Measurements from ENCODE around the gene CCDC88B. TPM values are rescaled to one million over a fixed set of nuclear protein-coding genes. Genes with fewer than 3 reads are reported as not detected.

CCDC88B gene
- total and polyA plus RNA-seq, 2 experiments from 2014 or later, result 1.8 to 2.6 TPM

- Histone ChIP-seq H3K9me2 (ENCODE audit: insufficient read depth) (no peaks in the 10 kb centered on the region), H3K79me2 (ENCODE audit: insufficient read depth) (no peaks in the 10 kb centered on the region), H3K9me3 (ENCODE audit: low read depth) (no peaks in the 10 kb centered on the region), H3K4me1 (ENCODE audit: insufficient read depth) (no peaks in the 10 kb centered on the region), H2AFZ (no peak overlapping the region), H3K4me2 (ENCODE audit: unreplicated experiment) (no peak overlapping the region), H3F3A (ENCODE audit: insufficient read depth) (no peaks in the 10 kb centered on the region), H3K36me3 (ENCODE audit: low read depth) (no peaks in the 10 kb centered on the region), H4K20me1 (ENCODE audit: insufficient read depth) (no peaks in the 10 kb centered on the region), H3K4me3 (no peak overlapping the region), H3K9ac (no peak overlapping the region), H3K27ac (no peak overlapping the region), H3K27me3 (replicated peaks; ENCODE audit: insufficient read depth) (peaks cover 20% of the 10 kb centered on the region)
- DNase-seq, result no peak
- WGBS, 2 experiments (ENCODE audit: low coverage in 1 of 2, low lambda C conversion rate in 2 of 2, missing lambda C conversion rate in 2 of 2), result 81 to 82% methylated on average over 7 of the region's 7 CpGs
- in situ Hi-C loops (cut with MboI), result no loop called here
- TF ChIP-seq EZH2 (IDR thresholded peaks at IDR 0.05; ENCODE audit: insufficient read depth, poor library complexity, severe bottlenecking), result no peak
- no peak for TF ChIP-seq EZH2phosphoT487 (IDR thresholded peaks at IDR 0.05; ENCODE audit: insufficient read depth, low read depth)
Measured at GRCh38 chr11:64401775-64402174, 61.8 kb downstream of the CCDC88B start.

- H3K4me3 ChIP-seq, result no peak overlapping the region
- no peak overlapping the region for H3K4me2 ChIP-seq (ENCODE audit: unreplicated experiment)
- H3K9me2 ChIP-seq (ENCODE audit: insufficient read depth), result no peaks in the 10 kb centered on the region
- H3K79me2 ChIP-seq (ENCODE audit: insufficient read depth), result no peaks in the 10 kb centered on the region
- in situ Hi-C loops (cut with MboI), result no loop called here
- H3K27ac ChIP-seq, result no peak overlapping the region
- no peak overlapping the region for H2AFZ ChIP-seq
- no peak overlapping the region for H3K9ac ChIP-seq
- H3K4me1 ChIP-seq (ENCODE audit: insufficient read depth), result no peaks in the 10 kb centered on the region
- TF ChIP-seq EZH2 (IDR thresholded peaks at IDR 0.05; ENCODE audit: insufficient read depth, poor library complexity, severe bottlenecking) (no peak), EZH2phosphoT487 (IDR thresholded peaks at IDR 0.05; ENCODE audit: insufficient read depth, low read depth) (no peak)
- H3F3A ChIP-seq (ENCODE audit: insufficient read depth), result no peaks in the 10 kb centered on the region
- H4K20me1 ChIP-seq (ENCODE audit: insufficient read depth), result no peaks in the 10 kb centered on the region
- H3K36me3 ChIP-seq (ENCODE audit: low read depth), result no peaks in the 10 kb centered on the region
- H3K9me3 ChIP-seq (ENCODE audit: low read depth), result no peaks in the 10 kb centered on the region
- H3K27me3 ChIP-seq (replicated peaks; ENCODE audit: insufficient read depth), result peaks cover 20% of the 10 kb centered on the region
- no peak for DNase-seq
- WGBS, 2 experiments (ENCODE audit: low coverage in 1 of 2, low lambda C conversion rate in 2 of 2, missing lambda C conversion rate in 2 of 2), result 45 to 55% methylated on average over 5 of the region's 5 CpGs
Measured at GRCh38 chr11:64403106-64403505, 63.1 kb downstream of the CCDC88B start.

GRCh38 chr11:64406221-64406946 is 66.4 kb downstream of the CCDC88B start:
- no peaks in the 10 kb centered on the region for H3K79me2 ChIP-seq (ENCODE audit: insufficient read depth)
- no peak overlapping the region for H3K4me2 ChIP-seq (ENCODE audit: unreplicated experiment)
- H3K9me3 ChIP-seq (ENCODE audit: low read depth), result no peaks in the 10 kb centered on the region
- in situ Hi-C loops (cut with MboI), result no loop called here
- H3K36me3 ChIP-seq (ENCODE audit: low read depth), result no peaks in the 10 kb centered on the region
- peaks cover 29% of the 10 kb centered on the region for H3K27me3 ChIP-seq (replicated peaks; ENCODE audit: insufficient read depth)
- WGBS, 2 experiments (ENCODE audit: low coverage in 1 of 2, low lambda C conversion rate in 2 of 2, missing lambda C conversion rate in 2 of 2), result 24 to 29% methylated on average over 10 of the region's 10 CpGs
- no peaks in the 10 kb centered on the region for H3K4me1 ChIP-seq (ENCODE audit: insufficient read depth)
- no peak overlapping the region for H2AFZ ChIP-seq
- H4K20me1 ChIP-seq (ENCODE audit: insufficient read depth), result no peaks in the 10 kb centered on the region
- no peak overlapping the region for H3K4me3 ChIP-seq
- H3K27ac ChIP-seq, result no peak overlapping the region
- no peak for TF ChIP-seq EZH2phosphoT487 (IDR thresholded peaks at IDR 0.05; ENCODE audit: insufficient read depth, low read depth)
- no peak for TF ChIP-seq EZH2 (IDR thresholded peaks at IDR 0.05; ENCODE audit: insufficient read depth, poor library complexity, severe bottlenecking)
- no peaks in the 10 kb centered on the region for H3K9me2 ChIP-seq (ENCODE audit: insufficient read depth)
- no peak overlapping the region for H3K9ac ChIP-seq
- no peaks in the 10 kb centered on the region for H3F3A ChIP-seq (ENCODE audit: insufficient read depth)
- DNase-seq, result no peak

MicroRNAs encoded within 50 kb of the gene (microRNA counts, 767-probe panel; counts per million panel counts)
- microRNA hsa-miR-1237, result 447 counts per million, percentile 86 among the panel's probes with 10 or more counts

Small RNA genes lying within 50 kb of the gene (microRNA-seq; reads per million reads assigned to microRNA genes)
- gene MIR1237 (ENCODE audit: borderline number of aligned reads) (6.1 reads per million, percentile 6 among the genes with 10 or more reads in this experiment), gene MIR7155 (ENCODE audit: borderline number of aligned reads) (not detected)

Small RNA genes lying within 50 kb of the gene (small RNA-seq; reads per million reads assigned to genes)
- gene MIR1237 (ENCODE audit: low read depth, low replicate concordance) (not detected), gene MIR7155 (ENCODE audit: low read depth, low replicate concordance) (not detected), gene RF00019 (ENCODE audit: low read depth, low replicate concordance) (not detected)

Other genes starting within 250 kb of the CCDC88B start
- gene MACROD1, start 174.1 kb upstream of the CCDC88B start, total RNA-seq (2014; rRNA removed; shearing (Covaris generic)), result 21.0 and 403 TPM in 2 replicates
- 18.6 and 21.2 TPM in 2 replicates for gene MACROD1, start 174.1 kb upstream of the CCDC88B start, polyA plus RNA-seq (2016; fragmentation: Nextera tagmentation; extraction: Ambion mirVana)
- gene STIP1, start 154.0 kb upstream of the CCDC88B start, total RNA-seq (2014; rRNA removed; shearing (Covaris generic)), result 115 and 123 TPM in 2 replicates
- 128 and 132 TPM in 2 replicates for gene STIP1, start 154.0 kb upstream of the CCDC88B start, polyA plus RNA-seq (2016; fragmentation: Nextera tagmentation; extraction: Ambion mirVana)
- 0.51 and 3.9 TPM in 2 replicates for gene FERMT3, start 133.5 kb upstream of the CCDC88B start, total RNA-seq (2014; rRNA removed; shearing (Covaris generic))
- gene FERMT3, start 133.5 kb upstream of the CCDC88B start, polyA plus RNA-seq (2016; fragmentation: Nextera tagmentation; extraction: Ambion mirVana), result 1.5 and 2.5 TPM in 2 replicates
- gene TRPT1, start 114.0 kb upstream of the CCDC88B start, total RNA-seq (2014; rRNA removed; shearing (Covaris generic)), result 53.7 and 66.0 TPM in 2 replicates
- 50.7 and 54.7 TPM in 2 replicates for gene TRPT1, start 114.0 kb upstream of the CCDC88B start, polyA plus RNA-seq (2016; fragmentation: Nextera tagmentation; extraction: Ambion mirVana)
- gene NUDT22, start 113.9 kb upstream of the CCDC88B start, total RNA-seq (2014; rRNA removed; shearing (Covaris generic)), result 75.9 and 97.9 TPM in 2 replicates
- 74.5 and 78.9 TPM in 2 replicates for gene NUDT22, start 113.9 kb upstream of the CCDC88B start, polyA plus RNA-seq (2016; fragmentation: Nextera tagmentation; extraction: Ambion mirVana)
- 2.7 and 11.0 TPM in 2 replicates for gene DNAJC4, start 109.7 kb upstream of the CCDC88B start, total RNA-seq (2014; rRNA removed; shearing (Covaris generic))
- gene DNAJC4, start 109.7 kb upstream of the CCDC88B start, polyA plus RNA-seq (2016; fragmentation: Nextera tagmentation; extraction: Ambion mirVana), result 33.4 and 34.7 TPM in 2 replicates
- gene VEGFB, start 105.6 kb upstream of the CCDC88B start, total RNA-seq (2014; rRNA removed; shearing (Covaris generic)), result 17.7 and 27.8 TPM in 2 replicates
- gene VEGFB, start 105.6 kb upstream of the CCDC88B start, polyA plus RNA-seq (2016; fragmentation: Nextera tagmentation; extraction: Ambion mirVana), result 21.6 and 22.6 TPM in 2 replicates
- 40.7 and 54.4 TPM in 2 replicates for gene FKBP2, start 99.1 kb upstream of the CCDC88B start, total RNA-seq (2014; rRNA removed; shearing (Covaris generic))
- 185 and 188 TPM in 2 replicates for gene FKBP2, start 99.1 kb upstream of the CCDC88B start, polyA plus RNA-seq (2016; fragmentation: Nextera tagmentation; extraction: Ambion mirVana)
- 231 and 239 TPM in 2 replicates for gene PPP1R14B, start 93.3 kb upstream of the CCDC88B start, total RNA-seq (2014; rRNA removed; shearing (Covaris generic))
- gene PPP1R14B, start 93.3 kb upstream of the CCDC88B start, polyA plus RNA-seq (2016; fragmentation: Nextera tagmentation; extraction: Ambion mirVana), result 115 and 150 TPM in 2 replicates
- 32.7 and 41.7 TPM in 2 replicates for gene PLCB3, start 88.7 kb upstream of the CCDC88B start, total RNA-seq (2014; rRNA removed; shearing (Covaris generic))
- 6.5 and 7.5 TPM in 2 replicates for gene PLCB3, start 88.7 kb upstream of the CCDC88B start, polyA plus RNA-seq (2016; fragmentation: Nextera tagmentation; extraction: Ambion mirVana)
- gene BAD, start 55.5 kb upstream of the CCDC88B start, total RNA-seq (2014; rRNA removed; shearing (Covaris generic)), result 94.8 and 170 TPM in 2 replicates
- gene BAD, start 55.5 kb upstream of the CCDC88B start, polyA plus RNA-seq (2016; fragmentation: Nextera tagmentation; extraction: Ambion mirVana), result 146 and 159 TPM in 2 replicates
- 20.9 and 37.6 TPM in 2 replicates for gene GPR137, start 54.4 kb upstream of the CCDC88B start, total RNA-seq (2014; rRNA removed; shearing (Covaris generic))
- gene GPR137, start 54.4 kb upstream of the CCDC88B start, polyA plus RNA-seq (2016; fragmentation: Nextera tagmentation; extraction: Ambion mirVana), result 35.7 and 37.0 TPM in 2 replicates
- gene KCNK4, start 48.9 kb upstream of the CCDC88B start, total RNA-seq (2014; rRNA removed; shearing (Covaris generic)), result not detected in 2 replicates
- gene KCNK4, start 48.9 kb upstream of the CCDC88B start, polyA plus RNA-seq (2016; fragmentation: Nextera tagmentation; extraction: Ambion mirVana), result 0.13 TPM in 1 of 2 replicates, not detected in the other
- not detected in 2 replicates for gene CATSPERZ, start 39.8 kb upstream of the CCDC88B start, total RNA-seq (2014; rRNA removed; shearing (Covaris generic))
- not detected in 2 replicates for gene CATSPERZ, start 39.8 kb upstream of the CCDC88B start, polyA plus RNA-seq (2016; fragmentation: Nextera tagmentation; extraction: Ambion mirVana)
- gene ESRRA, start 34.7 kb upstream of the CCDC88B start, total RNA-seq (2014; rRNA removed; shearing (Covaris generic)), result 38.6 and 41.9 TPM in 2 replicates
- gene ESRRA, start 34.7 kb upstream of the CCDC88B start, polyA plus RNA-seq (2016; fragmentation: Nextera tagmentation; extraction: Ambion mirVana), result 17.2 and 18.1 TPM in 2 replicates
- 161 and 183 TPM in 2 replicates for gene TRMT112, start 22.6 kb upstream of the CCDC88B start, total RNA-seq (2014; rRNA removed; shearing (Covaris generic))
- gene TRMT112, start 22.6 kb upstream of the CCDC88B start, polyA plus RNA-seq (2016; fragmentation: Nextera tagmentation; extraction: Ambion mirVana), result 269 and 282 TPM in 2 replicates
- gene PRDX5, start 22.1 kb upstream of the CCDC88B start, total RNA-seq (2014; rRNA removed; shearing (Covaris generic)), result 243 and 260 TPM in 2 replicates
- gene PRDX5, start 22.1 kb upstream of the CCDC88B start, polyA plus RNA-seq (2016; fragmentation: Nextera tagmentation; extraction: Ambion mirVana), result 436 and 451 TPM in 2 replicates
- gene RPS6KA4, start 19.0 kb downstream of the CCDC88B start, total RNA-seq (2014; rRNA removed; shearing (Covaris generic)), result 61.0 and 81.8 TPM in 2 replicates
- gene RPS6KA4, start 19.0 kb downstream of the CCDC88B start, polyA plus RNA-seq (2016; fragmentation: Nextera tagmentation; extraction: Ambion mirVana), result 12.2 and 13.6 TPM in 2 replicates
- gene SLC22A11, start 215.7 kb downstream of the CCDC88B start, total RNA-seq (2014; rRNA removed; shearing (Covaris generic)), result not detected in 2 replicates
- not detected in 2 replicates for gene SLC22A11, start 215.7 kb downstream of the CCDC88B start, polyA plus RNA-seq (2016; fragmentation: Nextera tagmentation; extraction: Ambion mirVana)